Type B pancreatic cell (in vitro differentiated cells): ENCODE data around the gene SLC22A6. TPM values are rescaled to one million over a fixed set of nuclear protein-coding genes. Genes with fewer than 3 reads are reported as not detected.

ENCODE experiments used
- DNase-seq: peaks from one replicate; pipeline ENCODE4 v3.0.0; 2021; ENCODE audit warnings: mixed read lengths; ENCODE audit not compliant: unreplicated experiment; ENCODE audit errors: extremely low spot score
- H3K27ac Mint-ChIP-seq: 2 replicates; pipeline ENCODE4 v1.8.0; 2021; ENCODE audit warnings: mild to moderate bottlenecking, mixed read lengths
- H3K27me3 Mint-ChIP-seq: 2 replicates; pipeline ENCODE4 v1.8.0; 2021; ENCODE audit warnings: mixed read lengths
- H3K36me3 Mint-ChIP-seq: 2 replicates; pipeline ENCODE4 v1.8.0; 2021; ENCODE audit warnings: mixed read lengths
- H3K4me1 Mint-ChIP-seq: one replicate; pipeline ENCODE4 v1.8.0; 2021; ENCODE audit warnings: mixed read lengths; ENCODE audit not compliant: unreplicated experiment
- H3K4me3 Mint-ChIP-seq: 2 replicates; pipeline ENCODE4 v1.8.0; 2021; ENCODE audit warnings: mild to moderate bottlenecking, mixed read lengths
- H3K9me3 Mint-ChIP-seq: 2 replicates; pipeline ENCODE4 v1.8.0; 2021; ENCODE audit warnings: mixed read lengths
- CTCF ChIP-seq: fragments of 200-600 bp; sonication (generic); conservative IDR thresholded peaks from 2 replicates; pipeline ENCODE4 v1.5.0; 2021; ENCODE audit warnings: antibody characterized with exemption, mild to moderate bottlenecking
- long read RNA-seq: library from polyadenylated mRNA; unstranded; transcript quantifications from one replicate; pipeline ENCODE4 v2.0.0, GENCODE V29; 2020
- total RNA-seq: library from RNA; stranded (reverse); gene quantifications from 2 replicates; pipeline ENCODE4 v1.2.1, GENCODE V29; 2021; ENCODE audit warnings: low replicate concordance

SLC22A6 gene, protein sequence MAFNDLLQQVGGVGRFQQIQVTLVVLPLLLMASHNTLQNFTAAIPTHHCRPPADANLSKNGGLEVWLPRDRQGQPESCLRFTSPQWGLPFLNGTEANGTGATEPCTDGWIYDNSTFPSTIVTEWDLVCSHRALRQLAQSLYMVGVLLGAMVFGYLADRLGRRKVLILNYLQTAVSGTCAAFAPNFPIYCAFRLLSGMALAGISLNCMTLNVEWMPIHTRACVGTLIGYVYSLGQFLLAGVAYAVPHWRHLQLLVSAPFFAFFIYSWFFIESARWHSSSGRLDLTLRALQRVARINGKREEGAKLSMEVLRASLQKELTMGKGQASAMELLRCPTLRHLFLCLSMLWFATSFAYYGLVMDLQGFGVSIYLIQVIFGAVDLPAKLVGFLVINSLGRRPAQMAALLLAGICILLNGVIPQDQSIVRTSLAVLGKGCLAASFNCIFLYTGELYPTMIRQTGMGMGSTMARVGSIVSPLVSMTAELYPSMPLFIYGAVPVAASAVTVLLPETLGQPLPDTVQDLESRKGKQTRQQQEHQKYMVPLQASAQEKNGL
- 1.5 TPM in 1 of 2 replicates, not detected in the other for total RNA-seq
- long read RNA-seq = 0 reads

DNA sequence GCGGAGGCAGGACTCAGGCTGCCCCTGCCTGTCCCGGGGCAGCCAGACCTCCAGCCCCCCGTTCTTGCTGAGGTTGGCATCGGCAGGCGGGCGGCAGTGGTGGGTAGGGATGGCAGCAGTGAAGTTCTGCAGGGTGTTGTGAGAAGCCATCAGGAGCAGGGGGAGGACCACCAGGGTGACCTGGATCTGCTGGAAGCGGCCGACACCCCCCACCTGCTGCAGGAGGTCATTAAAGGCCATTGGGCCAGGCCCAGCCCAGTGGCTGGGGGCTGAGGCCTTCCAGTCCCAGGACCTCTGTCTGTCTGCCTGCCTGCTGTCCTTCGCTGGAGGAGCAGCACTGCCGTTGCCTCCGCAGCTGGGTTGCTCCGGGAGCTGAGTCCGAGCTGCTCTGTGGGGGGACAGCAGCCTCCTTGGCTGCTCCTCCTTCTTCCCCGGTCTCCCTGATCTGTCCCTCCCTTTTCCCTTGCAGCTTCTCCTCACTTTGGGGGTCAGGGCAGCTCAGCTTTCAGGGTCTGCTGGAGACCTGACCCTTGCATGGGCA lies at the start of gene SLC22A6:
SLC22A6 (minus strand) TSS at position 517 of the 541 bp plus-strand sequence; CDS start at position 240, 277 bp downstream.
- Mint-ChIP-seq H3K4me1 (peaks cover 4% of the 10 kb centered on the region), H3K27ac (no peak within 1 kb of the TSS), H3K4me3 (no peak within 1 kb of the TSS), H3K9me3 (peaks cover 4% of the 10 kb centered on the region), H3K27me3 (peaks cover 4% of the 10 kb centered on the region), H3K36me3 (no peaks in the 10 kb centered on the region)
- no peak for TF ChIP-seq CTCF
- no peak for DNase-seq

- Mint-ChIP-seq H3K4me1 (peaks cover 4% of the 10 kb centered on the region), H3K36me3 (no peaks in the 10 kb centered on the region), H3K9me3 (no peaks in the 10 kb centered on the region), H3K4me3 (no peak overlapping the region), H3K27me3 (peaks cover 3% of the 10 kb centered on the region), H3K27ac (no peak overlapping the region)
- no peak for TF ChIP-seq CTCF
- no peak for DNase-seq
Measured at GRCh38 chr11:63032457-63032856, 47.7 kb upstream of the SLC22A6 start.

- Mint-ChIP-seq H3K27ac (no peak overlapping the region), H3K27me3 (peaks cover 4% of the 10 kb centered on the region), H3K4me1 (peaks cover 17% of the 10 kb centered on the region), H3K4me3 (peak overlapping the region; percentile 48), H3K36me3 (no peaks in the 10 kb centered on the region), H3K9me3 (no peaks in the 10 kb centered on the region)
- TF ChIP-seq CTCF = peak; percentile 99
- peak; percentile 92 for DNase-seq
Measured at GRCh38 chr11:63023841-63024648, 39.3 kb upstream of the SLC22A6 start.

DNA sequence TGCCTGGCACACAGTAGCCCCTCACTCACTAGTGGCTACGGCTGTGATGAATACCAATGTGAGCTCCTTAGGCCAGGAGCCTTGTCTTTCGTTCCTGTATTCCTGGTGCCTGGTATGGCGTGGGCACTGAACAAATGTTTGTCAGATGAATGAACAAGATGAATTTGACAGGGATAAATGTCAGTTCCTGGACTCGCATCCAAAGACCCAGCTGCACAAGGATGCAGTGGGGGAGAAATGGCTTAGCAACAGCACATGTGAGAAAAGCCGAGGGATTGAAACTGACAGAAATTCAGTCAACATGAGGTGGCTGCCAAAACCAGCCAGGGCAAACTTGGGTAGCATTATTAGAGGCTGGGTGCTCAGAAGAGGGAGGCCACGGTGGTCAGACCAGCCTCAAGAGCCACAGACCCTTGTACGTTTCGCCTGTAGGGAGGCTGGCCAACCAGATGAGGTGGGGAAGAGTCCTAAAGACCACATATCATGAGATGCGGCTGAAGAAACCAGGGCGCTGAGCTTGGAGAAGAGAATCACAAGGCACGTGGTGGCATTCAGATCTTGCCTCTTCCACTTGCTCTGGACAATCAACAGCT lies 38.6 kb upstream of the SLC22A6 start:
- DNase-seq = no peak
- H3K4me3 Mint-ChIP-seq = no peak overlapping the region
- TF ChIP-seq CTCF = no peak
- H3K36me3 Mint-ChIP-seq = no peaks in the 10 kb centered on the region
- no peak overlapping the region for H3K27ac Mint-ChIP-seq
- H3K9me3 Mint-ChIP-seq = no peaks in the 10 kb centered on the region
- peaks cover 23% of the 10 kb centered on the region for H3K4me1 Mint-ChIP-seq
- H3K27me3 Mint-ChIP-seq = peaks cover 4% of the 10 kb centered on the region

DNA sequence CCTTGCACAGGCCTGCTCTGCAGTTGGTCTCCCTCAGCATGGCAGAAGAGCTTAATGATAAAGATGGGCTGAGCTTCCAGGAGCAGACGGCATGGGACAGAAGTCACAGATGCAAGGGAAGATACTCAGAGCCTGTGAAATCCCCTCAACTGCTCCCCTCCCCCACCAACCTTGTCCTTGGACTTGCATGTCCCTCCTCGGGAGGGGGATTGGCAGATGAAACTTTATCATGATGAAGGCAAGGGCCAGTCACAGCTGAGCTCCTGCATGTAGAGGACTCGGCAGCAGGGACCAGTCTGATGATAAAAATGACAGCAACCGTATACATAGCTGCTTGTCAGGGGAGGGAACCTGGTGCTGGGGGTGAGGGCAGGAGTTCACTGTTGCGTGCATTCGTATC lies 37.7 kb upstream of the SLC22A6 start:
- DNase-seq = no peak
- TF ChIP-seq CTCF = no peak
- Mint-ChIP-seq H3K27me3 (peaks cover 7% of the 10 kb centered on the region), H3K36me3 (no peaks in the 10 kb centered on the region), H3K4me1 (peaks cover 32% of the 10 kb centered on the region), H3K4me3 (no peak overlapping the region), H3K9me3 (no peaks in the 10 kb centered on the region), H3K27ac (no peak overlapping the region)
